Measurements from ENCODE around the gene CDK5.

DNA sequence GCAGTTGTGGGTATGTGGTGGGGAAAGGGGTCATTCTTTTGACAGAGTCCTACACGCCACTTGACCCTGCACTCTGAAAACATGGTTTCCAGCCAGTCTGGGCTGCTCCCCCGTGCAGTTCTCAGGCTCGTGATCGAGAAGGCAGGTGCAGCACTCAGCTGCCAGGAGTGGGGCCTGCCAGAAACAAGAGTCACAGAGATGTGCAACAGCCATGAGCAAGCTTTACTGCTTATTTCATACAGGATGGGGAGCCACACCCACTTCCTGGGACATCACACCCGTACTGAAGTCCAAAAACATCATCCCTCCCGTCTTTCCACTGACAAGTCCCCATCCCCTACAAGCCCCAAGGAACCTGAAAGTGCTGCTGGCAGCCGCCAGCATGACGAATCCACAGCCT is 42.7 kb downstream of the CDK5 start:
- TF ChIP-seq CTCF (IDR thresholded peaks at IDR 0.05) (no peak), POLR2AphosphoS5 (IDR thresholded peaks at IDR 0.05) (no peak), POLR2A (IDR thresholded peaks at IDR 0.05) (no peak)

Data from prostate gland (tissue), 2 donors.